NCI-H524 treated with DMSO at 0.1 percent for 48 hours (cell line): ENCODE measurements around the gene ZNF578.
"Not testable (repeated sequence)": the region's sequence is repeated elsewhere in the genome, so short reads cannot be mapped to it uniquely, and the experiment has no call there.

Experiments used
- DNase-seq: peaks from one replicate; lab custom pipeline; 2025; lab: John Stamatoyannopoulos, UW

Gene ZNF578

DNA sequence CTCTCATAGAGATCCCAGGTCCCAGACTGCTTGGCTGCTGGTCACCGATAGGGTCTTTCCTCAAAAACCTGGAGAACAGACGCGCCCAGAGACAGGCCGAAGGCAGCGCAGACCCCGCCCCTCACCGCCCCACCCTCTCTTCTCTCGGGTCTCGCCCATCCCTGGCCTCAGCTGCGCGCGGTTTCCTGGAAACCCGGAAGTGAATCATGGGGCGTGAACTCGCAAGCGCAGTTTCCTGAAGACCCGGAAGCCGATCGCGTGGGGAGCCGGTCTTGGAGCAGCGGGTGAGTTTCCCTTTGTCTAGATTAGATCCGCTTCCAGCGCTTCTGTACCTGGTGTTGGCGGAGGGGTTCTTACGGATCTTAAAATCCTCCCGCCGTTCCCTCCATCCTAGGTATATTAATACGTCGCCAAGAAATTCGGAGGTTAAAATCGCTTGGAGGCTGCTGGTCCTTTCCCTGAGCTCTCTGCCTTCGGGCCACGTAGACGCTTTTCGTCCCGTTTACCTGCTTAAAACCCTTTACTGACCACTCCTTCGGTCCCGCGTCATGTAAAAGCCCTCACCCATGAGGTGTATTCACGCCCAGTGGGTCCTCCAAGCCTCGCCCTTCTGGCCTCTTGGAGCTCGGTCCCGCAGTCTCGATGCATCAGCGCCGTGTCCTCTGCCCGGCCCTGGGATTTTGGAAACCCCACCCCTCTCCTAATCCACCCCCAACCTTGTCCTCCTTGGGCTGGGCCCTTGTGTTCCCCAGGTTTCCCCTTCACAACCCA, at the start of gene ZNF578:
TSS of gene ZNF578 (plus strand) at position 230 of the 771 bp plus-strand sequence. CDS start 48,293 bp downstream, outside the sequence.
- DNase-seq = peak; percentile 19

DNA sequence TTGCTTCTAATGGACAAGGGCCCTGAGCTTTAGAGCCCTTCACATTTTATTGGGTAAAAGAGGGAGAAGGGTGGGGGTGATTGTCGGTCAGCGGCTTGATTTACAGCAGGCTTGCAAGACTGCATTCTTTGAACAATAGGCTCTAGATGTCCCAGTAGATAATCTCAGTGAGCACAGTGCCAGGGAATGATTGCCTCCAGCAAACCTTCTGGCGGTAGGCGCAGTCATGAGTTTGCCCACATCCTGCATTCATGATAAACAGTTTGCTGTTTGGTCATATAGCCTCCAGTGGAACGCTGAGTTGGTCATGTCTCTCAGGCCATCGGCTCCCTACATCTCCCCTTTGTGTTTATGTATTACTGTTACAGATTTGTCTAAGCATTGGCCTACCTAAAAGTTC, 43.1 kb upstream of the ZNF578 start:
- DNase-seq = no peak

DNA sequence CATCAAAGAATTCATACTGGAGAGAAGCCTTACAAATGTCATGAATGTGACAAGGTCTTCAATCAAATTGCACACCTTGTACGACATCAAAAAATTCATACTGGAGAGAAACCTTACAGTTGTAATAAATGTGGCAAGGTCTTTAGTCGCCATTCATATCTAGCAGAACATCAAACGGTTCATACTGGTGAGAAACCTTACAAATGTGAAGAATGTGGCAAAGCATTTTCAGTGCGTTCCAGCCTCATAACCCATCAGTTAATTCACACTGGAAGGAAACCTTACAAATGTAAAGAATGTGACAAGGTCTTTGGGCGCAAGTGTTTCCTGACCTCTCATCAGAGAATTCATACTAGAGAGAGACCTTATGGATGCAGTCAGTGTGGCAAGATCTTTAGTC, 37.6 kb upstream of the ZNF578 start:
- no peak for DNase-seq

DNA sequence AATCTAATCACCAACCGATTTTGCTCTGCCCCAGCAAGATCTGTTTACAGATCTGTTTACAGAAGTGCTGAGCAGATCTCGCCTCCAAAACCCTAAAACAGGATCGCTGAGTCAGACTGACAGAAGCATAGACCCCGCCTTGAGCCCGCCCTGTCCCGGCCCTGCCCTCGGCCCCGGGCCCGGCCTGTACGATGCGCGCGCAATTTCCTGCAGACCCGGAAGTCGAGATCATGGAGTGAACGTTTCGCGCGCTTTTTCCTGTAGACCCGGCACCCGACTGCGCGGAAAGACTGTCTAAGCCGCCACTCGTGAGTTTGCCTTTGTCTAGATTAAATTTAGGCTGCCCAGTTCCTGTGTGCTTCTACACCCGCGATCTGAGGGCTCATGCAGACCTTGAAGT, 24.4 kb upstream of the ZNF578 start, which contains the start of gene ZNF534:
TSS of gene ZNF534 (plus strand) at position 212 of the 400 bp plus-strand sequence. CDS start 2,327 bp downstream, outside the sequence.
- DNase-seq = no peak

DNA sequence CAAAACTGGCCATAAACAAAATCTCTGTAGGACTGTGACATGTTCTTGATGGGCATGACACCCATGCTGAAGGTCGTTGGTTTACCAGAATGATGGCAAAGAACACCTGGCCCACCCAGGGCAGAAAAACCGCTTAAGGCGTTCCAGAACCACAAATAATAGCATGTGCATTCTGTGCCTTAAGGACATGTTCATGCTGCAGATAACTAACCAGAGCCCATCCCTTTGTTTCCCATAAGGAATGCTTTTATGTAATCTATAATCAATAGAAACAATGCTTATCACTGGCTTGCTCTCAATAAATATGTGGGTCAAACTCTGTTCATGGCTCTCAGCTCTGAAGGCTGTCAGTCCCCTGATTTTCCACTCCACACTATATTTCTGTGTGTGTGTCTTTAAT, 11.2 kb upstream of the ZNF578 start:
- DNase-seq = no peak

DNA sequence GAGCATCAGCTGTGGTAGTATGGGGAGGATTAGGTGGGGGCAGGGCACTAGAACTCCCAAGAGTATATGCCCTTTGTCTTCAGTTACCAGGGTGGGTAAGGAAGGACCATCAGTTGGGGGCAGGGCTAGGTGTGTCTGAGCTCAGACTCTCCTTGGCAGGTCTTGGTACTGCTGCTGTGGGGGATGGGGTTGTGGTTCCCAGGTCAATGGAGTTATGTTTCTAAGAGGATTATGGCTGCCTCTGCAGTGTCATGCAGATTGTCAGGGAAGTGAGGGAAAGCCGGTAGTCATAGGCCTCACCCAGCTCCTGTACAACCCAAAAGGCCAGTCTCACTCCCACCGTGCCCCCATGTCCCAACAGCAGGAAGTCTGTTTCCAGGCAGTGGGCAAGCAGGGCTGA, 8.8 kb upstream of the ZNF578 start:
- no peak for DNase-seq

DNA sequence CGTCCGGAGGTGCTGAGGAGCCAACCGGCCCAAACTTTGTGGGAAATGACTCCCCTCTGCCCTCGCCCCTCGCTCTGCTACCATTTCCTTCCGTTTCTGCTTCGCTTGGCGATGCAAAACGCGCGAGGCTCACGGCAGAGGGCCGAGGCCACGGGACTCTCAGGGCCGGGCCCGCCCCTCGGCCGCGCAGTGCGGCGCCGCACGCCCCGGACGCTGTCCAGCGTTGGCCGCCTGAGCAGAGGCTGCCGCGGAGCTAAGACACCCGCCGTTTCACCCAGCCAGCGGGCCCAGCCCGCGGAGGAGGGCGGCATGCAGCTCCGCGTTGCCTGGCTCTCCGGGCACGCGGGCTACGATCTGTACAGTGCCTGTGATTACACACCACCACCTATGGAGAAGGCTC, 2.1 kb upstream of the ZNF578 start:
- no peak for DNase-seq

DNA sequence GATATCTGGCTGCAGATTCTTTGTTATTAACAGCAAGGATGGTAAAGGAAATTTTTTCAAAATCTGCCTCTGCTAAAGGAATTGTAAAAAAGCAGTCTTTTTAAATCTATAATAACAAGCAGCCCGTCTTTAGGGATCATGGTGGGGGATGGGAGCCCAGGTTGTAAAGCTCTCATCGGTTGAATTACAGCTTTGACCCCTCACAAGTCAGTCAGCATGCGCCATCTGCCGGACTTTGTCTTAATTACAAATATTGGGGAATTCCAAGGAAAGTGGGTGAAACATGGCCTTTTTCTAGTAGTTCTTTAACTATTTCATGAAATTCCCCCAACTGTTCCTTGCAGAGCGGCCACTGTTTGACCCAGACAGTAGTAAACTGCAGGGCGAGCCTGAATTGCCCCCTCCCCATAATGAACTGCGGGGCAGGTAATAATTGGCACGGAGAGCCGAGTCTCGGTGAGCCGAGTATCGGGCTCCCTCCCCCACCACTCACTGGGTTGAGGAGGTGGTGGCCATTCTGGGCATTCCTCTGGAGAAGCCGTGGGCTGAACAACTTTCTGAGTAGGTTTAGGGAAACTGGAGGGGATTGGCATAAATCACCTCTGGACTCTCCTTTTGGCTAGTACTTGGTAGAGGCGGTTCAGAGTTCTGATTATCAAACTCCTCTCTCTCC, 11.6 kb downstream of the ZNF578 start:
- DNase-seq = no peak

DNA sequence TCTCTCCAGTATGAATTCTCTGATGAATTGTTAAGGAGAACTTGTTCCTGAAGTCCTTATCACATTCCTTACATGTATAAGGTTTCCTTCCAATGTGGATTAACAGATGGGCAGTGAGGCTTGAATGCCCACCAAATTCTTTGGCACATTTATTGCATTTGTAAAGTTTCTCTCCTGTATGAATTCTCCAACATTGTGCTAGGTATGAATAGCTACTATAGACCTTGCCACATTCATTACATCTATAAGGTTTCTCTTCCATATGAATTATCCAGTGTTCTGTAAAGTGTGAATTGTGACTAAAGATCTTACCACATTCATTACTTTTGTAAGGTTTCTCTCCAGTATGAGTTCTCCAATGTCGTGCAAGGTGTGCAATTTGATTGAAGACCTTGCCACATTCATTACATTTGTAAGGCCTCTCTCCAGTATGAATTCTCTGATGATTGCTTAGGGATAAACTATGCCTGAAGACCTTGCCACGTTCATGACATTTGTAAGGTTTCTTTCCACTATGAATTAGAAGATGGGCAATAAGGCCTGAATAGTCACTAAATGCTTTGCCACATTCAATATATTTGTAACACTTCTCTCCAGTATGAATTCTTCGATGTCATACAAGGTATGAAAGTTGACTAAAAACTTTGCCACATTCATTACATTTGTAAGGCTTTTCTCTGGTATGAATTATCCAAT, 20.4 kb downstream of the ZNF578 start:
- DNase-seq = no peak

DNA sequence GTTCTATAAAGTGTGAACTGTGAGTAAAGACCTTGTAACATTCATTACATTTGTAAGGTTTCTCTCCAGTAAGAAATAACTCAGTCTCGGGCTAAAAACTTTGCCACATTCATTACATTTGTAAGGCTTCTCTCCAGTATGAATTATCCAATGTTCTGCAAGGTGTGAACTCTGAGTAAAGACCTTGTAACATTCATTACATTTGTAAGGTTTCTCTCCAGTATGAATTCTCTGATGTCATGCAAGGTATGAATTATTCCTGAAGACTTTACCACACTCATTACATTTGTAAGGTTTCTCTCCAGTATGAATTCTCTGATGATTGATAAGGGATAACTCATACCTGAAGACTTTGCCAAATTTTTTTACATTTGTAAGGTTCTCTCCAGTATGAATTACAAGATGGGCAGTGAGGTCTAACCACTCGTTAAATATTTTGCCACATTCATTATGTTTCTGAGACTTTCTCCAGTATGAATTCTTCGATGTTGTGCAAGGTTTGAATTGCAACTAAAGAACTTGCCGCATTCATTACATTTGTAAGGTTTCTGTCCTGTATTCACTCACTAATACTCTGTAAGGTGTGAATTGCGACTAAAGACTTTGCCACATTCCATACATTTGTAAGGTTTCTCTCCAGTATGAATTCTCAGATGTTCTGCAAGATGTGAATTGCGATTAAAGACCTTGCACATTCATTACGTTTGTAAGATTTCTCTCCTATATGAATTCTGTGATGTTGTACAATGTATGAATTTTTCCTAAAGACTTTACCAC, 21.2 kb downstream of the ZNF578 start:
- no peak for DNase-seq

DNA sequence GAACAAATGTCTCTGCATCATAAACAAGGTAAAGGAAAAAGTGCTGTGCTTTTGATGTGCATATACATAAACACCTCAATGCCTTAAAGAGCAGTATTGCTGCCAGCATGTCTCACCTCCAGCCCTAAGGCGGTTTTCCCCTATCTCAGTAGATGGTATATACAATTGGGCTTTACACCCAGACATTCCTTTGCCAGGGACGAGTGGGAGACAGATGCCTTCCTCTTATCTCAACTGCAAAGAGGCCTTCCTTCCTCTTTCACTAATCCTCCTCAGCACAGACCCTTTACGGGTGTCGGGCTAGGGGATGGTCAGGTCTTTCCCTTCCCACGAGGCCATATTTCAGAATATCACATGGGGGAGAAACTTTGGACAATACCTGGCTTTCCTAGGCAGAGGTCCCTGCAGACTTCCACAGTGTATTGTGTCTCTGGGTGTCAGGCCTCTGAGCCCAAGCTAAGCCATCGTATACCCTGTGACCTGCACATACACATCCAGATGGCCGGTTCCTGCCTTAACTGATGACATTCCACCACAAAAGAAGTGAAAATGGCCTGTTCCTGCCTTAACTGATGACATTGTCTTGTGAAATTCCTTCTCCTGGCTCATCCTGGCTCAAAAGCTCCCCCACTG, 30.9 kb downstream of the ZNF578 start:
- DNase-seq = not testable (repeated sequence)

DNA sequence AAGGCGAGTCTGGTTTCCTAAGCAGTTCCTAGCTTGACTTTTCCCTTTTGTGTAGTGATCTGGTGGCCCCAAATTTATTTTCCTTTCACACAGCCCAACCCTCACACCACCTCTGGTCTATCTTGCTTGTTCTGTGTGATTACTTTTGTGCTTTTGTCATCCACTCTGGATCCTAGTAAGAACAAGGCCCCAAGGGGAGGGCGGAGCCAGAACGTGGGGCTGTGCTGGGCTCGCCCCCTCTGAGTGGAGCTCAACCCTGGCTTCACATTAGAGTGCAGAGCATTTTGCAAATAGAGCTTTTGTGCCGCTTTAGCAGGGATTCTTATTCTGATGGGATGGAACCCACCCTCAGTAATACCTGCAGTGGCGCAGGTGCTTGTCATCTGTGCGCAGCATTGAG, 31.7 kb downstream of the ZNF578 start:
- not testable (repeated sequence) for DNase-seq

DNA sequence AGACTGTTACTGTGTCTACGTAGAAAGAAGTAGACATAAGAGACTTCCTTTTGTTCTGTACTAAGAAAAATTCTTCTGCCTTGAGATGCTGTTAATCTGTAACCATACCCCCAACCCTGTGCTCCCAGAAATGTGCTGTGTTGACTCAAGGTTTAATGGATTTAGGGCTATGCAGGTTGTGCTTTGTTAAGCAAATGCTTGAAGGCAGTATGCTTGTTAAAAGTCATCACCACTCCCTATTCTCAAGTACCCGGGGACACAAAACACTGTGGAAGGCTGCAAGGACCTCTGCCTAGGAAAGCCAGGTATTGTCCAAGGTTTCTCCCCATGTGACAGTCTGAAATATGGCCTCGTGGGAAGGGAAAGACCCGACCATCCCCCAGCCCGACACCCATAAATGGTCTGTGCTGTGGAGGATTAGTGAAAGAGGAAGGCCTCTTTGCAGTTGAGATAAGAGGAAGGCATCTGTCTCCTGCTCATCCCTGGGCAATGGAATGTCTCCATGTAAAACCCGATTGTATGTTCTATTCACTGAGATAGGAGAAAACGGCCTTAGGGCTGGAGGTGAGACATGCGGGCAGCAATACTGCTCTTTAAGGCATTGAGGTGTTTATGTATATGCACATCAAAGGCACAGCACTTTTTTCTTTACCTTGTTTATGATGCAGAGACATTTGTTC, 32.3 kb downstream of the ZNF578 start:
- not testable (repeated sequence) for DNase-seq

DNA sequence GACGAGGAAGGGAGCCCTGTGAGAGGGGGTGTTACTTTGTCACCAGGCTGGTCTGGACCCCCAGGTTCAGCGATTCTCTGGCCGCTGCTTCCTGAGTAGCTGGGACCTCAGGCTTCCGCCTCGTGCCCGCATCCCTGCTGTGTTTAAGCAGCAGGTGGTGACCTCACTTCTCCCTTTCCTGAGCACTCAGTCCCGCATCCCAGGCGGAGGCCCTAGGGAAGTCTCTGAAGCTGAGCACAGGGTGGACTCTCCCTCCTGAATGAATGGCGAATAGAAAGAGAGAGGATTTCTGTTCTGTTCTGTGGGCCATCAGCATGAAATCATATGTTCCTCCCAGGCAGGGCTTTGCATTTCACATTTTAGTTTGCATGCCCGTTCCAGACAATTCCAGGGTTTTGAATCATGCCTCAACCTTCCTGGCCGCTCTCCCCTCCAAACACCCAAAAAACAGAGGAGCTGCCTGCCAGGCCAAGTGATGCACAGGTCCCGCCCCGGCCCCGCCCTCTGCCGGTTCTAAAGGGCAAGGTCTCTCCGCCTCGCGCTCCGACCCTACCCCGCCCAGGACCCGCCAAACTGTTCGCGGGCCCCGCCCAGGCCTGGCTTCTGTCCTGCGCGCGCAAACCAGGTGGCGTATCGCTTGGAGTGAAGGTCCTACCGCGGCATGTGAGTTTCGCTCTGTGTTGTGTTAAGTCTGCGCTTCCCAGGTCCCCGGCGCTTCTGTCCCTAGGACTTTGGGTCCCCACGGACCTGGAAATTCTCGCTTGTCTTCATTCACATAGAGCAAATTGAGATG, 39.0 kb downstream of the ZNF578 start:
- DNase-seq = no peak

DNA sequence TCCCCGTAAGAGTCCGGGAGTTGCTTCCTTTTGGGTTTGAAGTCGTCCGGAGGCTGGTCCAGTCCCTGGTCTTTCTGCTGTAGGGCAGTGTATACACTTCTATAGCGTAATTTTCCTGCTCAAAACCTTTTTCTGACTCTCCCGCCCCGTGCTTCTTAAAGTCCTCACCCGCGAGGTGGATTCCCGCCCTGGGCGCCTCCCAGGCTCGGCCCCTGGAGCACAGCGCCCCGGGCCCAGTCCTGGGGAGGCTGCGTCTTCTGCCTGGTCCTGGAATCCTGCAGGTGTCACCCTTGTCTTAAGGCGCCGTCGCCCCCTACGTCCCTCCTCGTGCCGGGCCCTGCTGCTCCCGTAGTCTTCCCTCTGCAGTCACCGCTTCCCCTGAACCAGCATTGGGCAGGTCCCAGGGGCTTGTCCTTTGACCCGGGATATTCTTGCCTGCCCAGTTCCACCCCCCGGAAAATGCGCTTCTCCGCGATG, 39.7 kb downstream of the ZNF578 start:
- no peak for DNase-seq

DNA sequence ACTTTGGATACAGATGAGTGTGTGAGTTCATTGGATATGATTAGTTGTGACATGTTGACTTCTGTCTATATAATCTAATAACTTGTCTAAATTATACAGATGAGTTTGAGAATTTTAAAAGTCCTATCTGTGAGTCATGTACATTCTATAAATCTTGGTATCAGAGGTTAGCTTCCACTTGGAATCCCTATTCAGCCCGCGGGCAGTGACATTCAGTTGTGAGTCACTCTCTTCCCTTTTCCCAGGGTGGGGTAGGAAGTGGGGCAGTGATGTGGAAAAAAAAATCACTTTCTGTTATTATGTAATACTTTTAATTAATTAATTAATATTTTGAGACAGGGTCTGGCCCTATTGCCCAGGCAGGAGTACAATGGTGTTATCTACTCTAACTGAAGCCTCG, 41.2 kb downstream of the ZNF578 start:
- DNase-seq = no peak

DNA sequence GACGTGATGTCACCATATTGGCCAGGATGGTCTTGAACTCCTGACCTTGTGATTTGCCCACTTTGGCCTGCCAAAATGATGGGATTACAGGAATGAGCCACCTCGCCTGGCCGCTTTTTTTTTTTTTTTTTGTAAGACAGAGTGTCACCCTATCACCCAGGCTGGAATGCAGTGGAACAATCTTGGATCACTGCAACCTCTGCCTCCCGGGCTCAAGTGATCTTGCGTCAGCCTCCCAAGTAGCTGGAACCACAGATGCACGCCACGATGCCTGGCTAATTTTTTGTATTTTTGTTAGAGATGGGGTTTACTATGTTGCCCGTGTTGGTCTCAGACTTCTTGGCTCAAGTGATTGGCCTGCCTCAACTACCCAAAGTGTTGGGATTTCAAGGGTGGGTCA, 45.2 kb downstream of the ZNF578 start:
- no peak for DNase-seq

DNA sequence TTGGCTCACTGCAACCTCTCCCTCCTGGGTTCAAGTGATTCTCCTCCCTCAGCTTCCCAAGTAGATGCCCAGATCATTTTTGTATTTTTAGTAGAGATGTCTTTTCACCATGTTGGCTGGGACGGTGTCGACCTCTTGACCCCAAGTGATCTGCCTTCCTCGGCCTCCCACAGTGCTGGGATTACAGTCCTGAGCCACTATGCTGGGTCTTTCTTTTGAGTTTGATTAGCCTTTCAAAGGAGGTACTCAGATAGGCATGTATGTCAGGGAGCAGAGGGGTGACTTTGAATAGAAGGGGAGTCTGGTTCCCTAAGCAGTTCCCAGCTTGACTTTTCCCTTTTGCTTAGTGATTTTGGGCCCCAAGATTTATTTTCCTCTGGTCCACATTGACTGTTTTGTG, 47.1 kb downstream of the ZNF578 start:
- DNase-seq = not testable (repeated sequence)

DNA sequence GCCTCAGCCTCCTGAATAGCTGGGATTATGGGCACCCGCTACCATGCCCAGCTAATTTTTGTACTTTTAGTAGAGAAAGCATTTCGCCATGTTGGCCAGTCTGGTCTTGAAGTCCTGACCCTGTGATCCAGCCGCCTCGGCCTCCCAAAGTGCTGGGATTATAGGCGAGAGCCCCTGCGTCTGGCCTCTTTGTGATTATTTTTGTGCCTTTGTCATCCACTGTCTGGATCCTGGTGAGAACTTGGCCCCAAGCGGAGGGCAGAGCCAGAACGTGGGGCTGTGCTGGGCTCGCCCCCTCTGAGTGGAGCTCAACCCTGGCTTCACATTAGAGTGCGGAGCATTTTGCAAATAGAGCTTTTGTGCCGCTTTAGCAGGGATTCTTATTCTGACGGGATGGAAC, 47.6 kb downstream of the ZNF578 start:
- DNase-seq = not testable (repeated sequence)

DNA sequence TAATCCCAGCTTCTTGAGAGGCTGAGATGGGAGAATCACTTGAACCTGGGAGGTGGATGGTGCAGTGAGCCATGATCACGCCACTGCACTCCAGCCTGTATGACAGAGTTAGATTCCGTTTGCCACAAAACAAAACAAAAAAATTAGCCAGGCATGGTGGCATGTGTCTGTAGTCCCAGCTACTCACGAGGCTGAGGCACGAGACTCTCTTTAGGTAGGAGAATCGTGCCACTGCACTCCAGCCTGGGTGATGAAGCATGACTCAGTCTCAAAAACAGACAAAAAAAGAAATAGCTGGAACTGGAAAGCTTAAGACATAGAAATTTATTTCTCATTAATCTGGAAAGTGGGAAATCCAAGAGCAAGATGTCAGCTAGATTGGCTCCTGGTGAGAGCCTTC, 53.9 kb downstream of the ZNF578 start:
- no peak for DNase-seq
